ENCODE measurements around the gene UBA7.

Gene UBA7

DNA sequence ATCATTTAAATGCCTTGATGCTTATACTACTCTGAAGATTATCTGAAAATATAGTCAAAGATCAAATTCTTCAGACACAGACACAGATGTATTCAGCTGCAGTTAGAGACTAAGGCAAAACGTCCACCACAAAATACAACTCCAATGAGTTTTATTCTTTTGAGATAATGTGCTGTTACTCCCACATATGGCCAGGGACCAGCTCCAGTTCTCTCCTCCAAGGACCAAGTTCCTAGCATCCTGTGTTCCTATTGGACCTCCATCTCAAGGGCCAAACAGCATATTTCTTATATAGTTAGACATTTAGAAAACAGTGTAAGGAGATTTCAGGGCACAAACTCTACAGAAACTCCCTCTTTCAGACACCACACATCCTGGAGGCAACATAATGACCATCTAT is 54.5 kb downstream of the UBA7 start:
- DNase-seq (ENCODE audit: low spot score): no peak
- Mint-ChIP-seq H3K4me1 (ENCODE audit: low read depth) (peaks cover 2% of the 10 kb centered on the region), H3K36me3 (ENCODE audit: low read depth) (no peaks in the 10 kb centered on the region), H3K9me3 (no peaks in the 10 kb centered on the region), H3K4me3 (no peak overlapping the region), H3K27ac (no peak overlapping the region), H3K27me3 (ENCODE audit: low read depth) (no peaks in the 10 kb centered on the region)

GRCh38 chr3:49757197-49757596 is 56.6 kb downstream of the UBA7 start:
- Mint-ChIP-seq H3K36me3 (ENCODE audit: low read depth) (no peaks in the 10 kb centered on the region), H3K4me1 (ENCODE audit: low read depth) (peaks cover 2% of the 10 kb centered on the region), H3K4me3 (no peak overlapping the region), H3K9me3 (no peaks in the 10 kb centered on the region), H3K27me3 (ENCODE audit: low read depth) (no peaks in the 10 kb centered on the region), H3K27ac (no peak overlapping the region)
- DNase-seq (ENCODE audit: low spot score): no peak

DNA sequence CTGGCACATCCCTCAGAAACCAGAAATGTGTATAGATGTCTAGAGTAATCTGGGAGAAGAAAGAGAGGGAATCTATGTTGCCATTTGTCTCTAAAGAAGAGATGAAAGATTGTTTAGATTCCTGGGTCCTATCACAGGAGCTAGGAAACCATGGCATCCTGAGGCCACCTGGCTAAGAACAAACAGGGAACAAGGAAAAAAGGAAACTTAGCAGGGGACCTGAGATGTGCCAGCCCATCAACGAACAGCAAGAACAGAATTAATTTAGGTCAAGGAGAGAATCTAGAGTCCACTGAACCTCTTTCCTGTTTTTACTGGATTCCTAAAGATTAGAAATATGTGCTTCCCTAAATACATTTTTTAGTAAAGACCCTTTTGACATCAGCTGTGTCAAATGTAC is 57.7 kb downstream of the UBA7 start:
- H3K4me1 Mint-ChIP-seq (ENCODE audit: low read depth): peaks cover 2% of the 10 kb centered on the region

More for the DNA sequence above, 57.7 kb downstream of the UBA7 start:
- Mint-ChIP-seq H3K36me3 (ENCODE audit: low read depth) (no peaks in the 10 kb centered on the region), H3K27ac (no peak overlapping the region), H3K4me3 (no peak overlapping the region), H3K9me3 (no peaks in the 10 kb centered on the region), H3K27me3 (ENCODE audit: low read depth) (no peaks in the 10 kb centered on the region)
- DNase-seq (ENCODE audit: low spot score): no peak

All from T-helper 2 cell treated with Interferon-gamma antibody and Interleukin-4, amounts not matched to agents 5 μg/mL and 100 μg/mL, for 36 hours (primary cell).